Stromal cell of bone marrow (primary cell): ENCODE measurements around the gene NOTCH2.

Experiments
- DNase-seq: peaks from one replicate; pipeline ENCODE4 v3.0.0-alpha.2; 2012; ENCODE audit warnings: low read depth

The NOTCH2 gene

GRCh38 chr1:119874186-119874585 lies 195.3 kb downstream of the NOTCH2 start:
- no peak for DNase-seq

- DNase-seq = peak; percentile 89
Observed at GRCh38 chr1:119873135-119874015, 196.1 kb downstream of the NOTCH2 start.

DNA sequence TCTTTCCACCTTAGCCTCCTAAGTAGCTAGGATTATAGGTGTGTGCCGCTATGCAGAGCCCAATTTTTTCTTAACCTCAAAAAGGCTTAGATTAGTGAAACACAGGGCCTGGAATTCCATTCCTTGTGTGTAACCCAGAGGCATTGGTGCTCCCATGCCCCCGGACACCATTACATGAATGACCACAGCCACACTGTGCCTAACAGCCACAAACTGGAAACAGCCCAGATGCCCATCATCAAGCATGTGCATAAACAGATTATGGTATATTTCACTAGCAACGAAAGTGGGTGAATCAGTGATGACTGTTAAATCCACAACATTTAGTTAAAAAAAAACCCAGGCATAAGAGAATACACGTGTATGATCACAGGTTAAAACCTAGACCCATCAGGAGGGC lies 197.6 kb downstream of the NOTCH2 start:
- peak; percentile 25 for DNase-seq

DNA sequence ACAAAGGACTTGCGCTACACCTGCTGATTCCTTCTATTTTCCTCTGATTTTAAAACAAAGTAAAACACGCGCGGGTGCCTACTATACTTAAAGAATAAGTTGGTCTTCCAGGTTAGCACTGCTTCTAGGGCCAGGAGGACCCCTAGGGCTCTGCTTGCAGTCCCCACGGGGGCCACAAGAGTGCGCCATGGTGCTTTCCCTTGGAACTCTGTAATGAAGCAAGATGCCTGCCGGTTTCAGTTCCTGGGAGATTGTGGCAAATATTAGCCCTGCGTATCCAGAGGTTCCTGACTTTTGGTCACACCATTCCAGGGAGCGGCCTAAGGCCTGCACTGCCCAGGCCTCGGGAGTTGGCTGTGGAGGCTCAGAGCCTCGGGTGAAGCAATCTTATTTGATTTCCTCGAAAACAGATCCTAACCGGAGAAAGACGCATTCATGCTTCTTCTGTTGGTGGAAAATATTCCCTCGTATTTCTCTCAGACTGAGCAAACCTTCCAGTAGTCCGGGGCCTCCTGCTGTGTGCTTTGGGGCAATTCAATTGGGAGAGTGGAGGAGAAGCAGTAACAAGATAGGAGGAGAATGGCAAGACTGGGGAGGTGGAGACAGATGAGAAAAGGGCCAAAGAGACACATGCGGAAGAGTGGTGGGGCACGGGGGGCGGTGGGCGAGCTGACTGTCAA lies 198.4 kb downstream of the NOTCH2 start:
- DNase-seq = peak; percentile 62

GRCh38 chr1:119869995-119870394 lies 199.5 kb downstream of the NOTCH2 start:
- DNase-seq = no peak

- no peak for DNase-seq
Observed at GRCh38 chr1:119868176-119868575, 201.3 kb downstream of the NOTCH2 start.

GRCh38 chr1:119866451-119866850 lies 203.0 kb downstream of the NOTCH2 start:
- no peak for DNase-seq

- DNase-seq = no peak
Observed at GRCh38 chr1:119865627-119866026, 203.8 kb downstream of the NOTCH2 start.

DNA sequence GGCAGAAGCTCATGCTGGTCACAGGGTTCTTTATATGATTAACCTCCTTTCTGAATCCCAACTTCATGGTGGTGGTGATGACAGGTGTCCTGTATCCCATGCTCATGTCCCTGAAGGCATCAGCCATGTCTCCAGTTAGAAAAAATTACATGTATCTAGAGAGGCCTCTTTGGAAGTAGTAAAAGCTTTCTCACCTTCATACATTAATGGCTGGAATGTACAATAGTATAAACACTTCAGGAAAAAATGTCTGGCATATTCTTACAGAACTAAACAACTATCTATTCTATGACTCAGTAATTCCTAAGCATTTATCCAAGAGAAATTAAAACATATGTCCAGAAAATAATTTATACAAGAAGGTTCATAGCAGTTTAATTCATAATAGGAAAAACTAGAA lies 207.2 kb downstream of the NOTCH2 start:
- DNase-seq = no peak
